Measurements from ENCODE around the gene TMEM63C.

DNA sequence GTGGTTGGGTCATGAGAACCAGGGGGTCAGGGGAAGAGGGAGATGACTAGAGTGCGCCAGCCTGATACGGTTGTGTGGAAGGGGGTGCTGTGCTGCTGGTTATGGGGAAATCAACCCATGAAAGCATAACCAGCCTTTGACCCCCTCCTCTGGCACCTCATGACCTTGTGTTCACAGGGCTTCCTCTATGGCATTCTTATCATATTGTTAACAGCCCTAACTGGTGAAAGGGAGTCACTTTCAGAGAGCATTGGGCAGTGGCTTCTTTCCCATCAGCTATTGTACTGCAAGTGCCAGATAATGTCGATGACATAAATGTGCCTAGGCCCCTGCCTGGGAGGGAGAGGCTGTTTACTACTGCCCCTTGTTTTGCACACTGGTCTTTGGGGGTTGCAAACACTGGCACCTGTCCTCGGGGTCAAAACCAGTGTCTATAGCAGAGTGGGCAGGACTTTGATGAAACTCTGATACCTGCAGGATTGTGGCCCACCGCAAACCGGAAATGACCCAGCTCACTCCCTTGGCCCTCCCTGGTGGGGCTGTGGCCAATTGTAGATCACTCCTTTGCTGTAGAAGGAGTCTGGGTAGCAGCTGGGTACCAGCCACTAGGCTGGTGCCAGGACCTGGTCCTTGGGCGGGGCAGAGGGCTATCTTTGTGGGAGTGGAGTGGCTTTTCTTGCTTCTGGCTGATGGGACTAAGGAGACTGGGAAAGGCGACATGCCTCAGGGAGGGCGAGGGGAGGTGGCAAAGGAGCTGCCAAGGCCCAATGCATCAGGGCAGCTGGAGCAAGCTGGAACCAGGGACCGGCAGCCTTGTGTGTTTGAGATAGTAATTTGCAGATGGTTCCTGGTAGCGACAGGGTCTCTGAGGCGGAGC lies 634 bp upstream of the TMEM63C start:
- TF ChIP-seq, protein P1, sequence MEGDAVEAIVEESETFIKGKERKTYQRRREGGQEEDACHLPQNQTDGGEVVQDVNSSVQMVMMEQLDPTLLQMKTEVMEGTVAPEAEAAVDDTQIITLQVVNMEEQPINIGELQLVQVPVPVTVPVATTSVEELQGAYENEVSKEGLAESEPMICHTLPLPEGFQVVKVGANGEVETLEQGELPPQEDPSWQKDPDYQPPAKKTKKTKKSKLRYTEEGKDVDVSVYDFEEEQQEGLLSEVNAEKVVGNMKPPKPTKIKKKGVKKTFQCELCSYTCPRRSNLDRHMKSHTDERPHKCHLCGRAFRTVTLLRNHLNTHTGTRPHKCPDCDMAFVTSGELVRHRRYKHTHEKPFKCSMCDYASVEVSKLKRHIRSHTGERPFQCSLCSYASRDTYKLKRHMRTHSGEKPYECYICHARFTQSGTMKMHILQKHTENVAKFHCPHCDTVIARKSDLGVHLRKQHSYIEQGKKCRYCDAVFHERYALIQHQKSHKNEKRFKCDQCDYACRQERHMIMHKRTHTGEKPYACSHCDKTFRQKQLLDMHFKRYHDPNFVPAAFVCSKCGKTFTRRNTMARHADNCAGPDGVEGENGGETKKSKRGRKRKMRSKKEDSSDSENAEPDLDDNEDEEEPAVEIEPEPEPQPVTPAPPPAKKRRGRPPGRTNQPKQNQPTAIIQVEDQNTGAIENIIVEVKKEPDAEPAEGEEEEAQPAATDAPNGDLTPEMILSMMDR (conservative IDR thresholded peaks at IDR 0.05 in 1 of 2, IDR thresholded peaks at IDR 0.05 in 1 of 2; ENCODE audit: extremely low read depth in 1 of 2, insufficient read depth in 1 of 2, low read depth in 1 of 2, low read length in 2 of 2), result no peak
- no peak for TF ChIP-seq EZH2 (IDR thresholded peaks at IDR 0.05; ENCODE audit: borderline replicate concordance, low read length)
